Measurements from ENCODE around the gene CRACR2B. TPM values are rescaled to one million over a fixed set of nuclear protein-coding genes. Genes with fewer than 3 reads are reported as not detected.
A peak's percentile ranks its signal among the peaks of the same experiment; 100 is the strongest.

The CRACR2B gene
- total RNA-seq, 1 donor from 2014 or later: 0.31 TPM

DNA sequence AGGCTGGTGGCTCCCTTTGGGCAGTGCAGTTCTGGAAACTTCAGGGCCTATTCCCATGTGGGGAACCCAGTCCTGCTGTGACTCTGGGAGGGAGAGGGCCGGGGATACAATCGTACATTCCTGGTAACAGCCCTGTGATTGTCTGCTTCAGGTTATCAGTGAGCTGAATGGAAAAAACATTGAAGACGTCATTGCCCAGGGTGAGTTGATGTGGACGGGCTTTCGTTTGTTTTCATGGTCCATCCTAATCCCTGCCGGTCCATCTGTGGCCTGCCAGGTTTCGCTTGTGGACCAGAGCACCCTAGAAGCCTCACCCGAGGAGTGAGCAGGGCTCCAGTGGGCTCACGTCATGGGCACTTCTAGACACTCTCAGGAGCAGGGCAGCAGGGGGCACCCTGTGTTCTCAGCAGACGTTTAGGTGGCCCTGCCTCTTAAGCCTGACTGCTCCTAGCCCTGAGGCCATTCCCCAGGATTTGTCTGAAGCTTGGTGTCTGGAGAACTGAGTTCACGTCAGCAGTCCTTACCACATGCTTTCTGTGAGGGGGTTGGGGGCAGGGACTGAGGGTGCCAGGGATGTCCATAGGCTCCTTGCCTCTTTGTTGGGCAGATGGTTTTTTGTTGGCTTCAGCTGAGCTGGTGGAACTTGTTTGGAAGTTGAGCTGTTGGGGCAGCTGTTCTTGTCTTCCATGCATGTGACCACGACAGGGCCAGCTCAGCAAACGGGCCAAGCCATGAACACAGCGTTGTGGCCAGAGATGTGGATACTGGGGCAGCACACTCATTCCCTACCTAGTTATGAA, 16.1 kb upstream of the CRACR2B start:
- no peak for DNase-seq

GRCh38 chr11:812390-812789, 15.3 kb upstream of the CRACR2B start:
- no peak for DNase-seq

GRCh38 chr11:813072-813455, 14.7 kb upstream of the CRACR2B start:
- no peak for DNase-seq

- no peak for DNase-seq
Observed at GRCh38 chr11:813456-814096, 14.1 kb upstream of the CRACR2B start.

GRCh38 chr11:815675-816432, 11.9 kb upstream of the CRACR2B start:
- DNase-seq: no peak

DNA sequence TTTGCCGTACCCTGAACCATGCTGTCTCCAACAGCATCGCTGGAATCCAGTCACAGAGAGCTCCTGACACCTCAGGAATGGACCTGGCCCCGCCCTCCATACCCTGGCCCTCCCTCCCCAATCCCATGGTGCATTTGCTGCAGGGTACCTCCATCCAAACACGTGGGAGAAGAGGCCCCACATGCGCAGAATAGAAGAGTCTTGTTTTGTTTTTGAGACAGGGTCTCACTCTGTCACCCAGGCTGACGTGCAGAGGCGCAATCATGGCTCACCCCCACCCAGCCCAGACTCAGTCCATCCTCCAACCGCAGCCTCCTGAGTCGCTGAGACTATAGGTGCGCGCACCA, 11.3 kb upstream of the CRACR2B start:
- no peak for DNase-seq

- no peak for DNase-seq
Observed at GRCh38 chr11:818396-819128, 9.2 kb upstream of the CRACR2B start, which contains the start of gene PNPLA2. TSS of gene PNPLA2 (plus strand) at chr11:818914. CDS start at chr11:819719, 805 bp downstream.

- peak; percentile 80 for DNase-seq
Observed at GRCh38 chr11:819129-819931, 8.4 kb upstream of the CRACR2B start.

DNA sequence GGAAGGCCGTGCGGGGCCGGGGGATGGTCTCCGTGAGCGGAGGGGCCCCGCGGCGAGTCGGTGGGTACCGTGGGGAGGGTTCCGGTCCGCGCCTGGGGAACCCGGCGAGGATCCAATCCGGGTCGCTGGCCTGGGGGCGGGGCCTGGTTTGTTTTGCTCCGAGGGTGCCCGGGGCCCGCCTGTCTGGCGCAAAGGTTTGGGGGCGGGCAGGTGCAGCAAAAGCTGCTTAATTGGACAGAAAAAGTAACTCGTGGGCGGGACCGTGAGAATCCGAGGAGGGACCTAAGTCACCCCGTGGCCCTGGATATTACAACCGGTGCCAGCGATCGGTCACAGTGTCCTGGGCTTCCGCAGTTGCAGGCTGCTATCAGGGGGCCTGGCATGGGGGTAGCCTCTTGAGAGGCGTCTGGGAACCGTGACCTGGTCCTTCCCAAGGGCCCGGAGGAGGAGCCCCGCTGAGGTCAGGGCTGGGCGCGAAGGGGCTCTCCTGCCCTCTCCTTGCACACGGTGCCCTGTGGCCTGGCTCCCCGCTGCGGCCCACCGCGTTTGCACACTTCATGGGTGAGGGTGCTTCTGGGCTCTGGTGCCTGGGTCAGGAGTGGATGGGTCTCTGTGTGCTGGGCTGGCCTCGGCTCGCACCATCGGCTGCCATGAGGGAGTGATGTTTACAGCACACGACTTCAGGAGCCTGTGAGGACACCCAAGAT, 7.6 kb upstream of the CRACR2B start:
- DNase-seq: peak; percentile 58

GRCh38 chr11:820655-821511, 6.8 kb upstream of the CRACR2B start:
- DNase-seq: peak; percentile 59

GRCh38 chr11:821512-822371, 6.0 kb upstream of the CRACR2B start:
- DNase-seq: no peak

GRCh38 chr11:823441-824291, 4.1 kb upstream of the CRACR2B start:
- no peak for DNase-seq

- no peak for DNase-seq
Observed at GRCh38 chr11:824292-824880, 3.3 kb upstream of the CRACR2B start.

- no peak for DNase-seq
Observed at GRCh38 chr11:824942-825341, 2.8 kb upstream of the CRACR2B start.

DNA sequence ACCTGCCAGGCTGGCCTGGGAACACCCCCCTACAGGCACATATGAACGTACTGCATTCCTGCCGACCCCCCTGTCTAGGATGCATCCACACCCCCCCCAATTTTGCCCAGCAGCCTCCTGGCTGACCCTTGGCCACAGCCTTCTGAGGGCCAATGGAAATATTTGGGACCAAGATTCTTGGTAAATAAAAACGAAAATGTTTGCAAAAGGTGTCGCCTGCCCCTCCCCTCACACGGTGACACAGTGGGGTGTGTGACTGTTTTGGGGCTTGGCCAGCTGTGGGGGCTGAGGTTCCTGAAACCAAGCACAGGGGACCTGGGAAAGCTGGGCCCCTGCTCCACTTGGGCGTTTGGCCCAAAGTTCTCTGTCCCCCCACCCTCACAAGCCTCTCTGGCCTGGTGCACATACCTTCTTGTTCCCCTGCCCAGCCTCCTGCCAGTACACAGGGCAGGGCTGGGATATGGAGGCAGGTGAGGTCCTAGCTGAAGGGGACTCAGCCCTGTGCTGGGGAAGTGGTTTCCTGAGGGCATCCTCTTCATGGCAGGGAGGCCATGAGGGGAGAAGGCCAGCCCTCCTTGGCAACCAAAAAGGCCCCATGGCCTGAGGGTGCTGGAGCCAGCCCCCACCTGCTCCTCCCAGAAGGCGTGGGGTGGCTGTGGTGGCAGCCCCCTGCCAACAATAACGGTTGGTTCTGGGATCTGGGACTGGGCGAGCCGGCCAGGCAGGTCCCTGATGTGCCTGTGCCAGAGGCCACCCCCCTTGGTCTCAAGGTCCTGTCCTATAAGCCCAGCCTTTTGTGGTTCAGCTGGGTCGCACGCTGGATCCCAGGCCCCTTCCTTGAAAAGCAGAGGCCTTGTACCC, 2.1 kb upstream of the CRACR2B start:
- DNase-seq: no peak

- DNase-seq: no peak
Observed at GRCh38 chr11:826227-826621, 1.5 kb upstream of the CRACR2B start.

- no peak for DNase-seq
Observed at GRCh38 chr11:826836-827145, 928 bp upstream of the CRACR2B start.
